ENCODE data around the gene QRSL1. TPM values are rescaled to one million over a fixed set of nuclear protein-coding genes. Genes with fewer than 3 reads are reported as not detected.

Gene QRSL1
- total RNA-seq, 1 donor from 2014 or later: 23.0 TPM

- Histone ChIP-seq H3K36me3 (no peaks in the 10 kb centered on the region), H3K27me3 (no peaks in the 10 kb centered on the region), H3K4me1 (no peaks in the 10 kb centered on the region), H4K20me1 (ENCODE audit: low read depth) (no peaks in the 10 kb centered on the region), H3F3A (ENCODE audit: low read depth) (no peaks in the 10 kb centered on the region), H3K79me2 (ENCODE audit: low read depth) (no peaks in the 10 kb centered on the region), H3K4me2 (no peak overlapping the region), H3K9me3 (ENCODE audit: low read depth) (no peaks in the 10 kb centered on the region), H2AFZ (replicated peaks) (no peak overlapping the region), H3K9ac (no peak overlapping the region), H3K27ac (no peak overlapping the region), H3K4me3 (no peak overlapping the region)
- Mint-ChIP-seq H3K27ac (no peak overlapping the region), H3K36me3 (no peaks in the 10 kb centered on the region), H3K27me3 (ENCODE audit: insufficient read depth, low read depth) (peaks cover 4% of the 10 kb centered on the region), H3K9me3 (no peaks in the 10 kb centered on the region), H3K4me3 (no peak overlapping the region), H3K4me1 (no peaks in the 10 kb centered on the region)
- no peak for DNase-seq (ENCODE audit: low spot score)
- TF ChIP-seq EZH2 (IDR thresholded peaks at IDR 0.05): no peak
- TF ChIP-seq CTCF (IDR thresholded peaks at IDR 0.05): no peak
- no peak for TF ChIP-seq EZH2phosphoT487 (IDR thresholded peaks at IDR 0.05)
Observed at GRCh38 chr6:106671651-106672050, 42.3 kb downstream of the QRSL1 start.

GRCh38 chr6:106674541-106675229, 45.3 kb downstream of the QRSL1 start:
- H3K9me3 ChIP-seq (ENCODE audit: low read depth): no peaks in the 10 kb centered on the region
- H3K9ac ChIP-seq: no peak overlapping the region
- H3K4me3 ChIP-seq: no peak overlapping the region
- Mint-ChIP-seq H3K9me3 (no peaks in the 10 kb centered on the region), H3K36me3 (no peaks in the 10 kb centered on the region), H3K4me1 (no peaks in the 10 kb centered on the region), H3K27ac (no peak overlapping the region), H3K4me3 (no peak overlapping the region), H3K27me3 (ENCODE audit: insufficient read depth, low read depth) (no peaks in the 10 kb centered on the region)
- no peak overlapping the region for H3K27ac ChIP-seq
- no peaks in the 10 kb centered on the region for H3K36me3 ChIP-seq
- H3K4me1 ChIP-seq: no peaks in the 10 kb centered on the region
- TF ChIP-seq EZH2 (IDR thresholded peaks at IDR 0.05) (no peak), CTCF (IDR thresholded peaks at IDR 0.05) (no peak), EZH2phosphoT487 (IDR thresholded peaks at IDR 0.05) (no peak)
- DNase-seq (ENCODE audit: low spot score): no peak
- H3F3A ChIP-seq (ENCODE audit: low read depth): no peaks in the 10 kb centered on the region
- no peaks in the 10 kb centered on the region for H3K79me2 ChIP-seq (ENCODE audit: low read depth)
- no peak overlapping the region for H3K4me2 ChIP-seq
- H2AFZ ChIP-seq (replicated peaks): no peak overlapping the region
- H3K27me3 ChIP-seq: no peaks in the 10 kb centered on the region
- no peaks in the 10 kb centered on the region for H4K20me1 ChIP-seq (ENCODE audit: low read depth)

DNA sequence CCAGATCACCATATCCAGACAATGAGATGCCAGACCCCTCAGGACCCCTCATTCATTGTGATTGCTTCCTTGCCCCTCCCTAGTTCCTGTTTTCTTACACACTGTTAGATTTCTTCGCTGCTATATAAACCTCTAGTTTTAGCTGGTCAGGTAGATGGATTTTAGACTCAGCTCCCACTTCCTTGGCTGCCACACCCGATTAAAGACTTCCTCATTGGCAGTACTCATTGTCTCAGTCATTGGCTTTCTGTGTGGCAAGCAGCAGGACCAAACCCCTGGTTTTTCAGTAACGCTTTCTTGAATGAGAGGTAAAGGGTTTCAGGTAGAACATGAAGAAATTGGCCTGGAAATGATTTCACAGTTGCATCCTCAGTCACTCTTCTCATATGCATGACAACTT, 47.9 kb downstream of the QRSL1 start:
- no peaks in the 10 kb centered on the region for H3K4me1 ChIP-seq
- no peak overlapping the region for H3K4me3 Mint-ChIP-seq
- no peaks in the 10 kb centered on the region for H3K27me3 Mint-ChIP-seq (ENCODE audit: insufficient read depth, low read depth)
- no peak overlapping the region for H3K27ac ChIP-seq
- no peaks in the 10 kb centered on the region for H3K27me3 ChIP-seq
- H3K4me2 ChIP-seq: no peak overlapping the region
- H2AFZ ChIP-seq (replicated peaks): no peak overlapping the region
- no peaks in the 10 kb centered on the region for H4K20me1 ChIP-seq (ENCODE audit: low read depth)
- no peak overlapping the region for H3K27ac Mint-ChIP-seq
- no peak overlapping the region for H3K4me3 ChIP-seq
- no peaks in the 10 kb centered on the region for H3K36me3 Mint-ChIP-seq
- no peaks in the 10 kb centered on the region for H3K79me2 ChIP-seq (ENCODE audit: low read depth)
- no peaks in the 10 kb centered on the region for H3K36me3 ChIP-seq
- H3K9me3 Mint-ChIP-seq: no peaks in the 10 kb centered on the region
- TF ChIP-seq EZH2 (IDR thresholded peaks at IDR 0.05) (no peak), CTCF (IDR thresholded peaks at IDR 0.05) (no peak), EZH2phosphoT487 (IDR thresholded peaks at IDR 0.05) (no peak)
- no peak for DNase-seq (ENCODE audit: low spot score)
- H3K9me3 ChIP-seq (ENCODE audit: low read depth): no peaks in the 10 kb centered on the region
- no peaks in the 10 kb centered on the region for H3F3A ChIP-seq (ENCODE audit: low read depth)
- H3K9ac ChIP-seq: no peak overlapping the region
- H3K4me1 Mint-ChIP-seq: no peaks in the 10 kb centered on the region

All from neural progenitor cell (in vitro differentiated cells).